GM12892 (cell line): ENCODE results near the gene ZNF674.

Experiments used
- DNase-seq: peaks from one replicate; pipeline ENCODE4 v3.0.0; 2011; ENCODE audit not compliant: insufficient read length
- FAIRE-seq: peaks from 2 replicates; lab custom pipeline; 2011; peaks lifted over from hg19 to GRCh38; lab: Jason Lieb, UNC
- POLR2A ChIP-seq: IDR thresholded peaks from 2 replicates; pipeline ENCODE4 v1.6.1; 2011; ENCODE audit warnings: low read depth, low read length, control low read depth
- POLR2AphosphoS5 ChIP-seq: IDR thresholded peaks from 2 replicates; pipeline ENCODE4 v1.6.1; 2011; ENCODE audit warnings: low read depth, low read length, control low read depth
- TAF1 ChIP-seq: IDR thresholded peaks from 2 replicates; pipeline ENCODE4 v1.6.1; 2011; ENCODE audit warnings: low read depth, mild to moderate bottlenecking, control low read depth, low read length, borderline replicate concordance

Gene ZNF674

GRCh38 chrX:46577221-46578005 is 32.2 kb upstream of the ZNF674 start:
- no peak for TF ChIP-seq POLR2AphosphoS5
- TF ChIP-seq TAF1, result no peak
- no peak for TF ChIP-seq POLR2A
- DNase-seq (no peak), FAIRE-seq (peak; percentile 5)

GRCh38 chrX:46576458-46576857 is 31.2 kb upstream of the ZNF674 start:
- no peak for FAIRE-seq
- TF ChIP-seq POLR2AphosphoS5 (no peak), POLR2A (no peak), TAF1 (no peak)
- DNase-seq, result no peak

GRCh38 chrX:46575991-46576392 is 30.8 kb upstream of the ZNF674 start:
- DNase-seq, result no peak
- TF ChIP-seq POLR2A (no peak), POLR2AphosphoS5 (no peak), TAF1 (no peak)
- no peak for FAIRE-seq

GRCh38 chrX:46575586-46575985 is 30.4 kb upstream of the ZNF674 start:
- no peak for TF ChIP-seq POLR2AphosphoS5
- no peak for TF ChIP-seq TAF1
- TF ChIP-seq POLR2A, result no peak
- DNase-seq (no peak), FAIRE-seq (no peak)

- TF ChIP-seq TAF1 (no peak), POLR2A (peak; percentile 28; the same call in 1 of the 2 replicates), POLR2AphosphoS5 (no peak)
- DNase-seq (no peak), FAIRE-seq (peak; percentile 60)
Measured at GRCh38 chrX:46574774-46575381, 29.7 kb upstream of the ZNF674 start.

- TF ChIP-seq TAF1, result no peak
- TF ChIP-seq POLR2AphosphoS5, result no peak
- no peak for TF ChIP-seq POLR2A
- DNase-seq (no peak), FAIRE-seq (peak; percentile 9)
Measured at GRCh38 chrX:46573892-46574773, 28.9 kb upstream of the ZNF674 start.

GRCh38 chrX:46573331-46573891 is 28.2 kb upstream of the ZNF674 start, which contains the start of gene CHST7:
TSS of gene CHST7 (plus strand) at chrX:46573765. CDS start at chrX:46573932, 167 bp downstream.
- FAIRE-seq (no peak), DNase-seq (no peak)
- TF ChIP-seq POLR2A (no peak), POLR2AphosphoS5 (no peak), TAF1 (no peak)

GRCh38 chrX:46572340-46572936 is 27.2 kb upstream of the ZNF674 start:
- TF ChIP-seq POLR2AphosphoS5 (no peak), TAF1 (no peak)
- no peak for FAIRE-seq
- DNase-seq, result no peak

GRCh38 chrX:46571423-46572339 is 26.5 kb upstream of the ZNF674 start:
- FAIRE-seq, result peak; percentile 91
- DNase-seq, result no peak
- TF ChIP-seq POLR2AphosphoS5, result no peak
- no peak for TF ChIP-seq POLR2A
- no peak for TF ChIP-seq TAF1

GRCh38 chrX:46569621-46570020 is 24.4 kb upstream of the ZNF674 start:
- peak; percentile 5 for FAIRE-seq
- TF ChIP-seq POLR2A, result no peak
- no peak for TF ChIP-seq POLR2AphosphoS5
- TF ChIP-seq TAF1, result no peak
- no peak for DNase-seq
